Body of pancreas (tissue), 4 donors: ENCODE measurements around the gene CTXND1. TPM values are rescaled to one million over a fixed set of nuclear protein-coding genes. Genes with fewer than 3 reads are reported as not detected.

Source experiments
- ATAC-seq: fragments of 150-250 bp; one replicate; pipeline ENCODE4 v1.9.1; 2016
- DNase-seq, 4 donors: peaks; one replicate each; pipeline ENCODE4 v3.0.0-alpha.2; 2019
- H3K27ac ChIP-seq, 4 donors: fragments of 200-600 bp; sonication (generic); 1 replicate in 3 of 4; 2 replicates in 1 of 4; pipeline versions ENCODE4 v1.5.1 to v1.6.1; 2016 to 2019; ENCODE audit warnings: mild to moderate bottlenecking in 1 of 4, mixed read lengths in 1 of 4, moderate library complexity in 1 of 4
- H3K27me3 ChIP-seq, 2 donors: fragments of 200-600 bp; sonication (generic); one replicate each; pipeline ENCODE4 v1.6.0; 2016; ENCODE audit warnings: mild to moderate bottlenecking in 1 of 2
- H3K36me3 ChIP-seq, 2 donors: fragments of 200-600 bp; sonication (generic); replicated peaks in 1 of 2; 2 replicates each; pipeline ENCODE4 v1.5.1; 2016; ENCODE audit warnings: low read depth in 2 of 2; ENCODE audit not compliant: insufficient read depth in 1 of 2
- H3K4me1 ChIP-seq: fragments of 200-600 bp; sonication (generic); one replicate; pipeline ENCODE4 v1.6.0; 2016
- H3K4me3 ChIP-seq, 2 donors: fragments of 200-600 bp; sonication (generic); 1 replicate in 1 of 2; 2 replicates in 1 of 2; pipeline ENCODE4 v1.5.1; 2016 to 2019
- H3K9me3 ChIP-seq, 3 donors: fragments of 200-600 bp; sonication (generic); 1 replicate in 2 of 3; 2 replicates in 1 of 3; pipeline ENCODE4 v1.5.1; 2016
- CTCF ChIP-seq, 7 experiments: fragments of 450-650 bp in 4 of 7; fragments of 200-600 bp in 3 of 7; sonication (generic) in 3 of 7; IDR thresholded peaks; one replicate each; pipeline ENCODE4 v1.5.1; 2016 to 2019; ENCODE audit warnings: antibody characterized with exemption in 7 of 7
- POLR2A ChIP-seq, 3 donors: fragments of 450-650 bp; IDR thresholded peaks; one replicate each; pipeline ENCODE4 v1.6.1; 2016; ENCODE audit warnings: antibody characterized with exemption in 3 of 3, mild to moderate bottlenecking in 2 of 3
- WGBS, 2 donors: methylation state at CpG; one replicate each; pipeline ENCODE4 v1.1.5; 2017; 5-methylcytosine and 5-hydroxymethylcytosine counted together
- intact Hi-C: fragments of 100-400 bp; cut with DNase I; formaldehyde crosslinking; loops from one replicate; pipeline ENCODE4 v1.15.1; 2023
- total RNA-seq, 2 donors: library from RNA; depleted of rRNA; stranded (reverse); fragments of >200 nt; gene quantifications; one replicate each; pipeline ENCODE4 v1.1.0, GENCODE V29; 2016

Gene CTXND1
- total RNA-seq, 2 donors from 2014 or later = 0.66 to 1.0 TPM

GRCh38 chr15:80234883-80235282, 17.1 kb downstream of the CTXND1 start:
- 53 to 62% methylated on average over 3 to 4 of the region's 4 CpGs for WGBS, 2 donors
- DNase-seq = peak; percentile 18 to 48 (median 28)
- ATAC-seq = no peak

GRCh38 chr15:80233581-80233980, 18.4 kb downstream of the CTXND1 start:
- H3K4me3 ChIP-seq = no peak overlapping the region

More at GRCh38 chr15:80234883-80235282, 17.1 kb downstream of the CTXND1 start:
- no peaks in the 10 kb centered on the region for H3K27me3 ChIP-seq
- no peaks in the 10 kb centered on the region for H3K9me3 ChIP-seq
- no peak overlapping the region for H3K4me3 ChIP-seq
- TF ChIP-seq POLR2A (IDR thresholded peaks at IDR 0.05) (no peak), CTCF (IDR thresholded peaks at IDR 0.05) (peak in 5 of 7 experiments; percentile 21 to 37 (median 28))
- intact Hi-C loops = no loop called here
- H3K4me1 ChIP-seq = no peaks in the 10 kb centered on the region
- no peak overlapping the region for H3K27ac ChIP-seq
- H3K36me3 ChIP-seq = no peaks in the 10 kb centered on the region

GRCh38 chr15:80231371-80231770, 20.6 kb downstream of the CTXND1 start:
- Histone ChIP-seq H3K4me3 (no peak overlapping the region), H3K9me3 (no peaks in the 10 kb centered on the region), H3K4me1 (no peaks in the 10 kb centered on the region), H3K36me3 (no peaks in the 10 kb centered on the region), H3K27ac (no peak overlapping the region), H3K27me3 (no peaks in the 10 kb centered on the region)
- DNase-seq (no peak), ATAC-seq (no peak)
- TF ChIP-seq POLR2A (IDR thresholded peaks at IDR 0.05) = no peak
- no peak for TF ChIP-seq CTCF (IDR thresholded peaks at IDR 0.05)
- intact Hi-C loops = no loop called here
- 64 to 74% methylated on average over 2 of the region's 2 CpGs for WGBS, 2 donors

More at GRCh38 chr15:80233581-80233980, 18.4 kb downstream of the CTXND1 start:
- Histone ChIP-seq H3K36me3 (no peaks in the 10 kb centered on the region), H3K27ac (no peak overlapping the region), H3K4me1 (no peaks in the 10 kb centered on the region), H3K27me3 (no peaks in the 10 kb centered on the region), H3K9me3 (no peaks in the 10 kb centered on the region)
- DNase-seq (no peak), ATAC-seq (no peak)
- no peak for TF ChIP-seq CTCF (IDR thresholded peaks at IDR 0.05)
- no peak for TF ChIP-seq POLR2A (IDR thresholded peaks at IDR 0.05)
- intact Hi-C loops = no loop called here
- WGBS, 2 donors = 45 to 62% methylated on average over 2 to 9 of the region's 9 CpGs

GRCh38 chr15:80228959-80229610, 22.9 kb downstream of the CTXND1 start:
- H3K4me1 ChIP-seq = no peaks in the 10 kb centered on the region
- H3K36me3 ChIP-seq = no peaks in the 10 kb centered on the region
- DNase-seq (peak in 1 of 4 donors; percentile 32), ATAC-seq (no peak)
- no peak overlapping the region for H3K27ac ChIP-seq
- no peak for TF ChIP-seq CTCF (IDR thresholded peaks at IDR 0.05)
- TF ChIP-seq POLR2A (IDR thresholded peaks at IDR 0.05) = no peak
- no peaks in the 10 kb centered on the region for H3K9me3 ChIP-seq
- H3K27me3 ChIP-seq = no peaks in the 10 kb centered on the region
- no peak overlapping the region for H3K4me3 ChIP-seq
- intact Hi-C loops = no loop called here
- 77 to 82% methylated on average over 7 of the region's 7 CpGs for WGBS, 2 donors

- intact Hi-C loops = no loop called here
- H3K4me3 ChIP-seq = no peak overlapping the region
- H3K9me3 ChIP-seq = no peaks in the 10 kb centered on the region
- H3K4me1 ChIP-seq = peaks cover 5% of the 10 kb centered on the region
- TF ChIP-seq CTCF (IDR thresholded peaks at IDR 0.05) (no peak), POLR2A (IDR thresholded peaks at IDR 0.05) (no peak)
- H3K36me3 ChIP-seq = no peaks in the 10 kb centered on the region
- DNase-seq (no peak), ATAC-seq (no peak)
- H3K27ac ChIP-seq = no peak overlapping the region
- whole genome bisulfite sequencing, 2 donors = 63 to 85% methylated on average over 2 of the region's 2 CpGs
- H3K27me3 ChIP-seq = no peaks in the 10 kb centered on the region
Measured at GRCh38 chr15:80219955-80220354, 32.1 kb downstream of the CTXND1 start.
